ENCODE measurements around the gene B3GALNT1.
A peak's percentile ranks its signal among the peaks of the same experiment; 100 is the strongest.
"Not testable (repeated sequence)": the region's sequence is repeated elsewhere in the genome, so short reads cannot be mapped to it uniquely, and the experiment has no call there.

B3GALNT1 gene

DNA sequence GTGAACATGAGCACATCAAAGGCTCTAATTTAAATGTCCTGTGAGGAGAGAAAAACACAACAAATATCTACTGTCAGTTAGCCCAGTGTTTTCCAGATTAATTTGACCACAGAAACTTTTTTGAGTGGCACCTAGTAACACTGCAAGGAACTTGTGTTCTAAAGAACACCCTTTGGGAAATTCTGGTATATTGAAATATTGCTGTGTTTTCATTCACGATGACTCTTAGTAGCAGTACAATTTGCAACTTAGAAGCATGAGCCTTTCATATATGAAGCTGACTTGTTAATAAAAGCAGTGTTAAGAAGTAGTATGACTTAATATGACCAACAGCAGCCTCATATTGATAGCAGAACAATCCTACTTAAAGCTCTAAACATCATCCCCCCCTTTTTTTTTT lies 32.0 kb downstream of the B3GALNT1 start:
- DNase-seq (ENCODE audit: low read depth) = no peak

DNA sequence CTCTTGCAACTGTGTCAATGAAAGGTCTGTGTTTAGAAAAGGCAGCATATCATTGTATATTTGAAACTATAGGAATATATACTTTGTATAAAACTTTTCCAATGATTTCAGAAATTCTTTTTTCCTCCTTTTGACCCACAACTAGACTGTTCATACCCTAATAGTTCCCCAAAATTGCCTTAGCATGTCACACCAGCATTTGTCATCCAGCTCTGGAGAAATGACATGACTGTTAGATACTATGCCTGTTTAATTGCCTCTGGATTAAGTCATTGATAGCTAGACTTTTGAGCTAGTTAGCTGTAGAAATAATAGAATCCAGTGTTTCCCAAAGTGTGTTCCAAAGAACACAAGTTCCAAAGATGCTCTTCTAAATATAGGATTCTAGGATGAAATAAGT lies 32.4 kb downstream of the B3GALNT1 start:
- no peak for DNase-seq (ENCODE audit: low read depth)

DNA sequence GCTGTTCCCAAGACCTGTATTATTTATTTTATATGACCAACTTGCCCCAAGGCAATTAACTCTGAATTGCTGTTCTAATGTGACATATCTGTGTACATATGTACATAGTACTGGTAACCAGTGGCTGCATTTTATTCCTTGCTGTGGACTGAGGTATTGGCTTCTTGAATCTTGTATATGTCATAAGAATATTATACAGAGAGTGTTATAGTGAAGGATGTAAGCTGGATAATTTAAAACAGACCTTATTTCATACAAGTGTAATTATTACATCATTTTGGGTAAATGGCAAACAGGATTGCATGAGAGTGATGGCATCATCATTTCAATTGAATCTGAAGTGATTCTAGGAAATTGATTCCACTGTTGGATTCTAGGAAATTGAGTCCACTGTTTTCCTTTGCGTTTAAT lies 32.9 kb downstream of the B3GALNT1 start:
- peak; percentile 15 for DNase-seq (ENCODE audit: low read depth)

DNA sequence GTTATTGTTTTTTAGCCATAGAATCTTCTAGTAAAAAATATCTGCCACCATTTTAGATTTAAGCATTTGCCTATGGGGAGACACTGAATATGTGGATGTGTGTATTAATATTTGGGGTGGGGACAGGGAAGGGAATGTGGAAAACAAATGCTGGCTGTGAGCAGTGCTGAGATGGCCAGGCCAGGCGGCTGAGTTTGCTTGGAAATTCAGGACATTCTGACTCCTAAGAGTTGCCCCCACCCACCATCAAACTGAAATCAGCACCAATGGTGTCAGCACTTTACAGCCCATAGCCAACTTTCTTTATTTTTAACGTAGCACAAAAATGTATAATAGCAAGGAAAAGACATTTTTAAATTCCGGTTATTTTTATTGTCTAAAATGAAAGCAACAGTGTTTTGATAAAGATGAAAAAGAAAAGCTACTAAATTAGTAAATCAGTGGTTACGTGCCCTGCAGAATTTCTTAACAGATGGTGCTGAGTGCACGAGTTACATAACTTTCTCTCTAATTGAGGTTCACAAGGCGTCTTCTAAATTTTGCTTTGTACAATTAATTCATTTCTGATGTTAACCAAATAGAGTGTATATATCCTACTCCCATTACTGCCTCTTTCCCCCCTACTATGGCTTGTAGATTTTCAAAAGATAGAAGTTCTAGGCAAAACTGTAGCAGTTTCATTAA lies 34.0 kb downstream of the B3GALNT1 start:
- DNase-seq (ENCODE audit: low read depth) = no peak

DNA sequence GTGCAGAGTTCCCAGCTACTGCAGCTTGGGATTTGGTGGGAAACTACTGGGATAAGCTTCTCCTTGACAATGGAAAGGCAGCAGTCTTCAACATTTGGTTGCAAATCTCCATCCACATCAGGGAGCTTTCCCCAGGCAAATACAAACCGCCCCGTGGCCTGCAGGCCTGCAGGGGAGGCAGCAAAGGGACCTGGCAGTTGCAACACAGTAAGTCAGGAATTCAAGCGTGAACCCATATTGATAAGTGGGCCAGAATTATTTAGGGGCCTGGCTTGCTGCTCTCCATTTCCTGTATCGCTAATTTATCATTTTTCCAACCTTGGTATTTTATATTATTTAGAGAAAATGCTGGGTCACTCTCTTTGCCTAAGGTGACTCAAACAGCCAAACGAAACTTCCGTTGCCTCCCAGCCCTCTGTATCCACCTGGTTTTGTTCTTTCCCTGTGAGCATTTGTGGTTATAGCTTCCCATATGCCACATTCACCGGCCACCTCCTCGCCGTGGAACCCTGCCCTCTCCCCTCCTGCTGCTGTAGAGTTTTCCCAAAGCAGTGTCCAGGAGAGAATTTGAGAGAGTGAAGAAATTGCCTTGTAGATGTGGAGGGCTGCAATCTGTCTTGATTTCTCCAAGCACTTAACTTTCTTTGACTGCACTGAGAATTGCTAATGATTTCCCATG lies 34.8 kb downstream of the B3GALNT1 start:
- DNase-seq (ENCODE audit: low read depth) = no peak

DNA sequence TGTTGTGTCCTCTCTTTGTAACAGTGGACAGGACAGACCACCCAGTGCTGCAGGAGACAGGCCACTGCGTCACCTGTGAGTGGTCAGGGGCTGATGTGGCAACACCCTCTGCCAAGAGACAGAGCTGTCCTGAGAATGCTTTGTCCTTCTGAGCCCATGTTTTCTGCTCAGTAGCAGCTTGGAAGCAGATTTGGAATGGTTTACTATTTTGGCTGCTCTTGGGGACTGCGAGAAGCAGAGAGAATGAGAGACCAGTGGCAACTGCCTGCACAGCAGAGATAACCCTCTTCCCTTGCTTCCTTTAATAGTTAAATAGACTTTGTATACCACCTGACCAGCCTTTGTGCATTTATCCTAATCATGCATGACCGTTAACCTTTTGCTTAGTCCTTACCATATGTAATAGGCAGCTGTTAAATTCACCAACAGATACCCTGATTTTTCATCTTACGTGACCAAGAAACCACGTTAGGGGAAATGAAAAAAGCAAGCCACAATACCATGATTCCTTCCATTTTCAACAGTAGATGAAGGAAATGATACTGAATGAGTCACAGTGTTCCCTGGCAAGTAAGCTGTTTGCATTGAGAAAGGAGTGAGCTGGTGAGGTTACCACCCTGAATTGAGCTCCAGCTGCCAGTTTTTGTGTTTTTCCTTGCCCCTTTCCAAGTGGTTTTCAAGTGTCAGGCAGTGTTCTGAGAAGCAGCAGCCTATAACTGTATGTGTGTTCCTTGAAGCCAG lies 35.5 kb downstream of the B3GALNT1 start:
- DNase-seq (ENCODE audit: low read depth) = peak; percentile 82

DNA sequence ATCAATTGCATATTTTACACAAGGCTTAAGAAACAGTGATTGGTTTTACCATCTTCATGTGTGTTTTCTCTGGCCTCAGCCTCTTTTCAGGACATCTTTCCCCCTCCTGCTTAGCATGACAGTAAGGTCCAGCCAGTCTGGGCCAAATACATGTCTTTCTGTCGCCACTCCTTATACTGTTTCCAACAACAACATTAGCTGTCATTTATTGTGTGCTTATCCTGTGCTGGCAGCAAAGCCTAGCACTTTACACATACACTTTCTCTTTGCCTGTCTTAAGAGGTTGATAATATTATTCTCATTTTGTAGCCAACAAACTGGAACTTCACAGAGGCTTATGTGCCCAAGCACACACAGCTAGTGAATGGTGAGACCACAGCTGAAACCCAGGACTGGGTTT lies 37.8 kb downstream of the B3GALNT1 start:
- no peak for DNase-seq (ENCODE audit: low read depth)

DNA sequence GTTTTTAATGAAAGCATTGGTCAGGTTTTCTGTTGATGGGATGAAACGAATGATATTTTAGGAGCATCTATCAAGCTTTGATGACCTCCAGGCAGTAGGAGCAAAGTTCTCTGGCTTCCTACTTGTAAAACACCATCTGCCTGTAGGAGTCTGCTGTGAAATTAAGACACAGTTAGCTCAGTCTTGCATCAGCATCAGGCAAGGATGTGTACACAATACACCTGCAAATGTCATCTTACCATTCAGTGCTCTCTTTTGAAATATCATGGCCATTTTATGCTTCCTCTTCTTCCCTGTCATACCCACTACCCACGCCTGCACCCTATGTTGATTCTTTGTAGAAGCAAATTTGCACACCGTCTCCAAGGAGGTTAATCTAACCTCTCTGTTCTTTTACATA lies 38.2 kb downstream of the B3GALNT1 start:
- DNase-seq (ENCODE audit: low read depth) = no peak

DNA sequence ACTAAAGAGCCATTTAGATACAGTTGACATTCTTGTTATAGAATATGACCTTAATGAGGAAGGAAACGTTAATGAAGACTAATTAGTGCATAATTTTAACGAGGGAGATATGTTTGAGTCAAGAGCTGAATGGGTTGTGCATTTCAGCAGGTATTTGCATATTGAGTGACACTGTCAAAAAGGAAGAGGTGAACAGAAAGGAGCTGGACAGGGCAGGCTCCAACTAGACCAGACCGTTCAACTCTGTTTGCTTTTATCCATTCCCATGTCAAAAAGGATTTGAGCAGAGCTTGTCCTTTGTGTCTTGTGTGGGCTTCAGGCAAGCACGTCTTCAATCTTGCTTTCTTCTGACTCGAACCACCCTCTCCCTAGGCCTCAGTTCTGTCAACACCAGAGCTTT lies 40.7 kb downstream of the B3GALNT1 start:
- no peak for DNase-seq (ENCODE audit: low read depth)

DNA sequence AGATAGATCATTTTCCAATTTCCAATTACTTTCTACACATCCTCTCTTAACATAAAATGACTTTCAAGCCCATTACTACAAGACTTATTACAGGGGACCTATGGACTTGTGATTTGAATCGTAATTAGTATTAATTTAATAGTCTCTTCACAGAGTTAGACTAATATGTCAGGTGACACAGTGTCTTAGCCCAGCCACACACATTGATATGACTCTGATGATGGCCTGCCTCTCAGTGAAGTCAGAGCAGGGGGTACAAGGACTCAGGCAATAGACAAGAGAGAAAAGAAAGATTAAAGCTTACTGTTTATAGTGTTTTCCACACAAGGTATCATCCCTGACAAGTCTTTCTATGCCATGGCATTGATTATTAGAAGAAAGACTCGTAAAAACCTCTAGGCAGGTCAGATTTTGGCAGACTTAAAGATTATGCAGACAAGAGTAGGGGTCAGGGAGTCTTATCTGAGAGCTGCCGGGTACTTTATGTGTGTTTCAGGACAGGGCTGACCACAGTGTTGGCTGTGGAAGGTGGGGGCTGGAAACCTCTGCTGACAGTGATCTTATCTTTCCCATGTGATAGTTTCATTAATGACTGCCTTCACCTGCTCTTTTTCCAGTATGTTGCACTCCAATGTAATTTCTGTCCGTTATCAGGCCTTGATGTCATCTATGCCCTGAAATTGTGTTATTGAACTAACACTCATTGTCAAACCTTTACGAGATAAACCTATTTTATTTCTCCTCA lies 50.1 kb downstream of the B3GALNT1 start:
- no peak for DNase-seq (ENCODE audit: low read depth)

DNA sequence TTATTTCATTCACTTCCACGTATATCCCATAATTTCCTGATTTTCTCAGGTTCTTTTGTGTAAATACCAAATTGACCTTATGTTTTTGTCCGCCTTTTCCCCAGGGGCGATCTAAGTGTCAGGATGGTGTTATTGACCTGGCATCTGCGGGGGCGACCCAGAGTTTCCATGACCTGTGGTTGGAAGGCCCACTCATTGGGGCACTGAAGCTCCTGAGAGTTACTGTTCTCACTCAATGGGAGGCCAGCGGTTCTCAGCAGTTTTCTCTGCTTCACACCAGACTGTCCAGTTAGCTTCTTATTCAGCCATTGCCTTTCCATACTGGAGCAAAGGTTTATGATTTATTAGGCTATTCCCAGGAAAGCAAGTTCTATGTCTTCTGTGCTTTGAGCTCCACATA lies 53.3 kb downstream of the B3GALNT1 start:
- DNase-seq (ENCODE audit: low read depth) = peak; percentile 17

DNA sequence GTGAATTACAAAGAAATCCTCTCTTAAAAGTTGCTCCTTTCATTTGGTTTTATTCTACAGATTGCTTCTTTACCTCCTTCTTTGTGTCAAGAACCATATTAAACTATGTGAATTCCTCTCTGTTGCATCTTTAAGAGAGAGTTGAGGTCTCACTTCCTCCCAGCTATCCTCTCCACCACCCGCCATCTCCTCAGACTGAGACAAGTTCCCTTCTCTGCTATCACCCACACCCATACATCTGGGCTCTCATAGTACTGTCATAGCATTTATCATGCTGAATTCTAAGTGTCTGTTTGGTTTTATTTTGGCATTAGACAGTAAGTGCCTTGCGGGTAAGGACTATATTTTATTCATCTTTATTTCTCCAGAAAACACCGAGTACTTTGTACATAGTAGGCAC lies 54.2 kb downstream of the B3GALNT1 start:
- no peak for DNase-seq (ENCODE audit: low read depth)

DNA sequence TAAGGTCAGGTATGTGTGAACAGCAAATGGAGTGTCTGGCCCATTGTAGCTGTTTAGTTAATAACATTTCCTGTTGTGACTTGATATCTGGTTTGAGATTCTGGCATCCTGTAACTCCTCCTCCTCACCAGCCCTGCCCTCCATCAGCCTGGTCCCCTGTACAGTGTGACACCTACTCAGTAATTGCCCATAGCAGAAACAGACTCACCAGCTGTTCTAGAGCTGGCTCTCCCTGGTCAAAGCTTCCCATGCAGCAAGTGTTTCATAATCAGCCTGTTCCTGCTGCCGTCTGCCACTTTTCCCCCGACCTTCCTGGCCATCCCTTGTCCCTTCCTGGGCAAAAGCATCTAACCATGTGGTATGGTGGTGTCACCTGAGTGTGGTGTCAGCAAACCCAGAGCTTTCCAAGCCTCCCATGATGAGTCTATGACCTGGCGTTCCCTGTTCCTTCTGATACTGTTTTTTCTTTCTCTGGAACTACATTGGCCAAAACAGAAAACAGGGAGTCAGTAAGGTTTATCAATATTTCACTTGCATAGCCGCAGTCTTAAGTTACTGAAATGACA lies 55.4 kb downstream of the B3GALNT1 start:
- DNase-seq (ENCODE audit: low read depth) = no peak

DNA sequence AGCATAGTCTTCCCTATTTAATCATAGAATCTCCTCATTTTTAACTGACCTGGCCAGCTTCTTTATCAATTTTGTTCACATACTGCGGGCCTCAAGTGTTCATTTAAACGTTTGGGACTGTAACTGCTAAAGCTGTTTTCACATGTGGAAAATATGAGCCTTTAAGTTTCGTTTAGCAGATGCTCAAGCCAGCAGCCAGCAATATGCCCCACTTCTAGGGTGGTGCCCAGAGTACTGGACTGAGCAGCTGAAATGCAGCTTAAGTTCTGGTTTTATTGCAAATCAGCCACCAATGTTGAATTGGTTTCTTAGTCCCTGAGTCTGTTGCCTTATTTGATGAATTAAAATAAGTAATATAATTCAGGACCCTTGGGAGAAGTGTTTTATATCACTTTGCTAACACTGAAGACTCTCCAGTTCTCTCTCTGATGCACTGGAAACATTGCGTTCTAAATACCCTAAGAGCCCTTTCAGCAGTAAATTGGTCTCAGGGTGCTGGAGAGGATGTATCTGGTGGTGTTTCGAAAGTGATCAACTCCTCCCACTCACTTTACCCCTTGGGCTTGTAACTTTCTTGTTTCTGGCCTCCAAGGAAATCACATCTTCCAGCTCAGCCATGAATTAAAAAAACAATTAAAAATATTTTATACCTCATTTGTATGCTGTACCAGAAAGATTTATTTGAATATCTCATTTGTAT lies 61.7 kb downstream of the B3GALNT1 start:
- no peak for DNase-seq (ENCODE audit: low read depth)

DNA sequence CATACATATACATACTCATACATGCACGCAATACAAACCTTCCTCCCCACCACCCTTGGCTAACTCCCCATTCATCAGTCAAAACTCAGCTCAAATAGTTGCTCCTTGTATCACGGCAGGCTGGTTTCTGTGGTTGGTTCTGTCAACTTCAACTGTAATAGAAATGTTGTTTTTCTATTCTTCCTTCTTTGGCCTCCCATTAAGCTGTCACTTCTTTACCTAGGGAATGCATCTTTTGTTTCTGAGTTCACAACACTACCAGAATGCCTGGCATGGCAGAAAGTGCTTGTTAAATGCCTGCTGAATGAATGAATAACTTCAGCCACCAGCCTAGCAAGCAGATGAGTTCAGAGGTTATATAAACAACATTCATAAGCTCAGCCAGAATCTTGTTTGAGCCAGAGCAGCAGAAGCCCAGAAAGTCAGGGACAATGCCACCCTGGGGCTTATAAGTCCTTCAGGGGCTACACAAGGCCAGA lies 63.1 kb downstream of the B3GALNT1 start:
- DNase-seq (ENCODE audit: low read depth) = peak; percentile 8

DNA sequence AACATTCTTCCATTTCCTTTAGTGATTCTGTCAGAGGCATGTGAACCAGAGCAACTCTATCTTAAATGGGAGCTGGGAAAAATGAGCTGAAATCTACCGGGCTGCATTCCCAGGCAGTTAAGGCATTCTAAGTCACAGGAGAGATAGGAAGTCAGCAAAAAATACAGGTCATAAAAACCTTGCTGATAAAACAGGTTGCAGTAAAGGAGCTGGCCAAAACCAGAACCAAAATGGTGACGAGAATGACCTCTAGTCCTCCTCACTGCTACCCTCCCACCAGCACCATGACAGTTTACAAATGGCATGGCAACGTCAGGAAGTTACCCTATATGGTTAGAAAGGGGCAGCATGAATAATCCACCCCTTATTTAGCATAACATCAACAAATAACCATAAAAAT lies 66.4 kb downstream of the B3GALNT1 start:
- DNase-seq (ENCODE audit: low read depth) = no peak

DNA sequence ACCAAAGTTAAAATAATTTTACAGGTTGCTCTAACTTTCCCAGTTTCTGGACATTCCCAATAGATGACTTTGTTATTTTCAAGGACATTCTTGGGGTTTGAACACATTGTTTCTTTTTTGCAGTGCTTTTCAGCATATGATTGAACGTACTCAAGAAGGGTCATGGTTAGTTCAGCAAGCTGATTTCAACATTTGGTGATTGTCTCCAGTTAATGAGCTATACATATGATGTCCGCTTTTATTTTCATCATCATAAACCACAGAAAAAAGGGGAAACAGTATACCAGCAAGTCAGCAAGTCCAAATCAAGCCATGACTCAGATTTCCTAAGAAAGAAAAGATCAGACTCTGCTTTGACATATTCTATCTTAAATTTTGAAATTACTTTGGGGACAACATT lies 69.4 kb downstream of the B3GALNT1 start:
- DNase-seq (ENCODE audit: low read depth) = peak; percentile 77

DNA sequence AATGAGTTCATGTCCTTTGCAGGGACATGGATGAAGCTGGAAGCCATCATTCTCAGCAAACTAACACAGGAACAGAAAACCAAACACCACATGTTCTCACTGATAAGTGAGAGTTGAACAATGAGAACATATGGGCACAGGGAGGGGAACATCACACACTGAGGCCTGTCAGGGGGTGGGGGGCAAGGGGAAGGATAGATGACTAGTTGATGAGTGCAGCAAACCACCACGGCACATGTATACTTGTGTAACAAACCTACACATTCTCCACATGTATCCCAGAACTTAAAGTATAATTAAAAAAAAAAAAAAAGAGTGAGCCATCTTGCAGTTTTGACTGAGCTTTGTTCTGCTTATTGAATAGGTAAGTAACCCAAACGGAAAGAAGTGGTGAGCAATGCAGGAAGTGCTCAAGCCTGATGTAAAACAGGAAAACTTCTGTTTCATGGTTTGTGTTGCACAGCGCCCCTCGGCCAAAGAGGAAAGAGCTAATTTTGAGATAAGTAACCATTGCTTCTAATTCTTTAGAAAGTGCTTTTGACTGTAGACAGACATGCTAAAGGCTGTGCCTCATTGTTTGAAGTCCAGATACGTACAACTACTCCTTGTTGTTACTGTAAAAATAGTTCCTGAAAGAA lies 70.1 kb downstream of the B3GALNT1 start:
- DNase-seq (ENCODE audit: low read depth) = not testable (repeated sequence)
